SU-DHL-6 (cell line): Measurements from ENCODE around the gene ZFHX3.

Experiments
- CTCF ChIP-seq: fragments of 200-600 bp; sonication (generic); IDR thresholded peaks from one replicate; pipeline ENCODE4 v1.5.1; 2017; ENCODE audit warnings: antibody characterized with exemption, mild to moderate bottlenecking, low read length, moderate library complexity; ENCODE audit not compliant: insufficient read depth, poor library complexity, severe bottlenecking
- EZH2phosphoT487 ChIP-seq: fragments of 200-600 bp; sonication (generic), shearing (Covaris generic); conservative IDR thresholded peaks from 2 replicates; pipeline ENCODE4 v1.6.1; 2018; ENCODE audit warnings: mild to moderate bottlenecking, antibody characterized with exemption, low read length, moderate library complexity, mixed read lengths

GRCh38 chr16:72989579-72990551, 58.1 kb downstream of the ZFHX3 start:
- TF ChIP-seq CTCF (no peak), EZH2phosphoT487 (no peak)
